H1 (cell line): ENCODE data around the gene DCHS1. TPM values are rescaled to one million over a fixed set of nuclear protein-coding genes. Genes with fewer than 3 reads are reported as not detected.

ENCODE experiments used
- CTCF ChIA-PET: fragments of 300-600 bp; sonication (Branson Sonifier 250); formaldehyde crosslinking; loops from one replicate; lab custom pipeline; 2021; ENCODE audit not compliant: partially characterized antibody; lab: Charles Lee
- POLR2A ChIA-PET: fragments of 300-600 bp; sonication (Branson Sonifier 250); formaldehyde crosslinking; loops from one replicate; lab custom pipeline; 2021; ENCODE audit warnings: inconsistent platforms; ENCODE audit not compliant: partially characterized antibody; lab: Charles Lee
- DNase-seq, 2 experiments: peaks; one replicate each; pipeline versions ENCODE4 v3.0.0 to v3.0.0-alpha.2; 2010 to 2022; ENCODE audit warnings: low spot score in 2 of 2, low read depth in 1 of 2, mixed read lengths in 1 of 2
- FAIRE-seq: peaks from 2 replicates; lab custom pipeline; 2011; peaks lifted over from hg19 to GRCh38; lab: Jason Lieb, UNC
- H2AFZ ChIP-seq: 2 replicates; pipeline ENCODE4 v1.8.1; 2012; ENCODE audit warnings: low read length, inconsistent platforms
- H2AK5ac ChIP-seq: 2 replicates; pipeline ENCODE4 v1.6.1; 2013; ENCODE audit warnings: low read depth, low read length
- H2BK120ac ChIP-seq: replicated peaks from 2 replicates; pipeline ENCODE3; 2013; ENCODE audit warnings: low read depth, low read length, inconsistent platforms
- H2BK12ac ChIP-seq: 2 replicates; pipeline ENCODE4 v1.6.1; 2013; ENCODE audit warnings: low read depth, low read length
- H2BK15ac ChIP-seq: 2 replicates; pipeline ENCODE4 v1.6.1; 2013; ENCODE audit warnings: low read length
- H2BK20ac ChIP-seq: 2 replicates; pipeline ENCODE4 v1.6.1; 2013; ENCODE audit warnings: low read length
- H2BK5ac ChIP-seq: 2 replicates; pipeline ENCODE4 v1.6.1; 2013; ENCODE audit warnings: low read depth, low read length
- H3K14ac ChIP-seq: 2 replicates; pipeline ENCODE4 v1.6.1; 2013; ENCODE audit warnings: inconsistent platforms; ENCODE audit not compliant: insufficient read length
- H3K18ac ChIP-seq: 2 replicates; pipeline ENCODE4 v1.6.1; 2013; ENCODE audit warnings: low read length; ENCODE audit errors: extremely low read depth
- H3K23ac ChIP-seq: 2 replicates; pipeline ENCODE4 v1.6.1; 2013; ENCODE audit warnings: inconsistent platforms; ENCODE audit not compliant: insufficient read length
- H3K23me2 ChIP-seq: 2 replicates; pipeline ENCODE4 v1.6.1; 2013; ENCODE audit warnings: low read depth, low read length
- H3K27ac ChIP-seq: 2 replicates; pipeline ENCODE4 v1.6.1; 2011; ENCODE audit warnings: low read depth, low read length, inconsistent platforms
- H3K27me3 ChIP-seq, 4 experiments: replicated peaks in 1 of 4; 1 replicate in 1 of 4; 2 replicates in 3 of 4; pipeline versions ENCODE4 v1.6.1 to v1.8.1; 2011 to 2013; ENCODE audit warnings: low read length in 3 of 4, mild to moderate bottlenecking in 3 of 4, inconsistent platforms in 2 of 4, mixed read lengths in 2 of 4, moderate library complexity in 1 of 4; ENCODE audit not compliant: control insufficient read depth in 3 of 4, insufficient read depth in 3 of 4; ENCODE audit errors: extremely low read depth in 1 of 4
- H3K36me3 ChIP-seq, 4 experiments: 2 replicates each; pipeline versions ENCODE4 v1.6.1 to v1.8.1; 2011 to 2013; ENCODE audit warnings: mild to moderate bottlenecking in 4 of 4, low read length in 3 of 4, moderate library complexity in 2 of 4, control low read depth in 1 of 4, inconsistent platforms in 1 of 4; ENCODE audit not compliant: insufficient read depth in 4 of 4, control insufficient read depth in 2 of 4
- H3K4ac ChIP-seq: replicated peaks from 2 replicates; pipeline ENCODE3; 2013; ENCODE audit warnings: low read length, low read depth, mixed read lengths, inconsistent platforms; ENCODE audit not compliant: insufficient read length
- H3K4me1 ChIP-seq, 4 experiments: replicated peaks in 1 of 4; 1 replicate in 1 of 4; 2 replicates in 3 of 4; pipeline versions ENCODE4 v1.6.1 to v1.8.1; 2011 to 2013; ENCODE audit warnings: low read length in 3 of 4, inconsistent platforms in 2 of 4, mixed read lengths in 1 of 4; ENCODE audit not compliant: insufficient read depth in 4 of 4, control insufficient read depth in 3 of 4
- H3K4me2 ChIP-seq, 2 experiments: 2 replicates each; pipeline versions ENCODE4 v1.6.1 to v1.8.1; 2011 to 2013; ENCODE audit warnings: low read depth in 2 of 2, low read length in 2 of 2, control low read depth in 1 of 2, inconsistent platforms in 1 of 2, mild to moderate bottlenecking in 1 of 2; ENCODE audit not compliant: insufficient read depth in 1 of 2
- H3K4me3 ChIP-seq, 4 experiments: fragments of 200-600, 300-600 bp in 1 of 4; sonication (generic), shearing (Covaris generic), sonication (Bioruptor Twin) in 1 of 4; 2 replicates each; pipeline versions ENCODE4 v1.5.1 to v1.8.1; 2011 to 2016; ENCODE audit warnings: low read length in 4 of 4, low read depth in 3 of 4, control low read depth in 2 of 4, inconsistent platforms in 2 of 4, mild to moderate bottlenecking in 2 of 4, mixed read lengths in 1 of 4, moderate library complexity in 1 of 4; ENCODE audit not compliant: insufficient read depth in 2 of 4; ENCODE audit errors: extremely low read depth in 1 of 4
- H3K56ac ChIP-seq: replicated peaks from 2 replicates; pipeline ENCODE3; 2013; ENCODE audit warnings: low read depth, mild to moderate bottlenecking, mixed read lengths, low read length, inconsistent platforms; ENCODE audit not compliant: insufficient read length
- H3K79me1 ChIP-seq: 2 replicates; pipeline ENCODE4 v1.6.1; 2013; ENCODE audit warnings: low read depth, low read length, control low read depth
- H3K79me2 ChIP-seq, 2 experiments: 2 replicates each; pipeline versions ENCODE4 v1.6.1 to v1.8.1; 2012 to 2013; ENCODE audit warnings: low read length in 2 of 2, mild to moderate bottlenecking in 2 of 2, inconsistent platforms in 1 of 2; ENCODE audit not compliant: insufficient read depth in 2 of 2, control insufficient read depth in 1 of 2
- H3K9ac ChIP-seq, 4 experiments: replicated peaks in 1 of 4; 1 replicate in 1 of 4; 2 replicates in 3 of 4; pipeline versions ENCODE4 v1.6.1 to v1.8.1; 2011 to 2013; ENCODE audit warnings: low read depth in 3 of 4, low read length in 3 of 4, control low read depth in 2 of 4, mild to moderate bottlenecking in 2 of 4, moderate library complexity in 2 of 4, inconsistent platforms in 1 of 4; ENCODE audit errors: extremely low read depth in 1 of 4
- H3K9me3 ChIP-seq, 2 experiments: 2 replicates each; pipeline versions ENCODE4 v1.6.1 to v1.8.1; 2012 to 2013; ENCODE audit warnings: mild to moderate bottlenecking in 2 of 2, moderate library complexity in 2 of 2, control low read depth in 1 of 2, inconsistent platforms in 1 of 2, low read depth in 1 of 2, low read length in 1 of 2, mixed read lengths in 1 of 2; ENCODE audit not compliant: insufficient read depth in 2 of 2
- H4K20me1 ChIP-seq, 2 experiments: replicated peaks in 1 of 2; 2 replicates each; pipeline versions ENCODE3 to v1.8.1; 2011 to 2013; ENCODE audit warnings: inconsistent platforms in 2 of 2, low read length in 2 of 2, mild to moderate bottlenecking in 1 of 2; ENCODE audit not compliant: insufficient read depth in 2 of 2, control insufficient read depth in 1 of 2
- H4K5ac ChIP-seq: 2 replicates; pipeline ENCODE4 v1.6.1; 2013; ENCODE audit warnings: low read length, low read depth, mixed read lengths, inconsistent platforms; ENCODE audit not compliant: insufficient read length
- H4K8ac ChIP-seq: 2 replicates; pipeline ENCODE4 v1.8.0; 2013; ENCODE audit warnings: mild to moderate bottlenecking, moderate library complexity, low read length, inconsistent platforms; ENCODE audit not compliant: insufficient read depth; ENCODE audit errors: extremely low read depth
- H4K91ac ChIP-seq: replicated peaks from 2 replicates; pipeline ENCODE3; 2013; ENCODE audit warnings: low read length, mixed read lengths, inconsistent platforms; ENCODE audit not compliant: insufficient read length
- ASH2L ChIP-seq: fragments of 200-600, 300-600 bp; sonication (generic); IDR thresholded peaks from one replicate; pipeline ENCODE4 v1.7.1; 2017; ENCODE audit warnings: low read length
- EP300 ChIP-seq, 2 experiments: IDR thresholded peaks; 1 replicate in 1 of 2; 2 replicates in 1 of 2; pipeline ENCODE4 v1.6.1; 2011 to 2012; ENCODE audit warnings: low read depth in 2 of 2, low read length in 2 of 2, mild to moderate bottlenecking in 2 of 2, borderline replicate concordance in 1 of 2, inconsistent platforms in 1 of 2, moderate library complexity in 1 of 2
- RBBP5 ChIP-seq: IDR thresholded peaks from 2 replicates; pipeline ENCODE4 v1.7.1; 2012; ENCODE audit warnings: low read depth, mild to moderate bottlenecking, inconsistent platforms, low read length, moderate library complexity, borderline replicate concordance
- SIX5 ChIP-seq: IDR thresholded peaks from 2 replicates; pipeline ENCODE4 v1.6.1; 2011; ENCODE audit warnings: mild to moderate bottlenecking, low read depth, low read length
- SUZ12 ChIP-seq: fragments of 200-600 bp; sonication (generic); IDR thresholded peaks from 2 replicates; pipeline ENCODE4 v1.6.1; 2012; ENCODE audit warnings: mild to moderate bottlenecking, inconsistent platforms, low read length, moderate library complexity, mixed read lengths
- WGBS, 2 experiments: shearing (Covaris generic) in 1 of 2; methylation state at CpG; one replicate each; pipeline versions ENCODE4 v1.1.6 to v1.1.7; 2013 to 2015; ENCODE audit warnings: low lambda C conversion rate in 2 of 2, mixed read lengths in 2 of 2, inconsistent platforms in 1 of 2, low coverage in 1 of 2, missing lambda C conversion rate in 1 of 2; ENCODE audit not compliant: insufficient replicate concordance in 2 of 2, insufficient coverage in 1 of 2, insufficient read length in 1 of 2; ENCODE audit errors: extremely low coverage in 1 of 2, missing lambda C conversion rate in 1 of 2; 5-methylcytosine and 5-hydroxymethylcytosine counted together
- polyA plus RNA-seq, 7 experiments: library from polyadenylated mRNA; depleted of rRNA in 3 of 7; stranded (reverse) in 5 of 7; unstranded in 2 of 7; fragments of >200 nt in 5 of 7; fragments of 200-250 nt in 2 of 7; gene quantifications; 1 replicate in 5 of 7; 2 replicates in 1 of 7; 4 replicates in 1 of 7; pipeline versions ENCODE4 v1.2.1 to v1.2.3, GENCODE V29; 2011 to 2013; ENCODE audit warnings: missing spikeins in 2 of 7, mixed read lengths in 2 of 7
- total RNA-seq: library from RNA; stranded (reverse); fragmentation: NEBNext Ultra II Directional; extraction: Animal tissue kit (Norgen Biotek cat#: 25700); gene quantifications from 2 replicates; pipeline ENCODE4 v1.2.1, GENCODE V29; 2021

Gene DCHS1
- total and polyA plus RNA-seq, 2 of the 8 experiments (the other 6 are each of a cell fraction or from before 2014, with no cell fraction given): 8.2 to 10.5 TPM

- H3K14ac ChIP-seq: no peak overlapping the region
- 87% methylated on average over 3 of the region's 3 CpGs; no CpG with 5 or more reads in 1 of the 2 experiments for WGBS, 2 experiments
- no peaks in the 10 kb centered on the region for H3K79me1 ChIP-seq
- no peak overlapping the region for H3K18ac ChIP-seq
- no peak overlapping the region for H2AFZ ChIP-seq
- no peak overlapping the region for H3K56ac ChIP-seq
- peaks cover 0 to 7% (median 3%) of the 10 kb centered on the region in 4 experiments; a peak in 2 of 7 replicates for H3K4me1 ChIP-seq
- H4K8ac ChIP-seq: no peak overlapping the region
- H3K9ac ChIP-seq: no peak overlapping the region
- H2BK120ac ChIP-seq: no peak overlapping the region
- H4K91ac ChIP-seq: no peak overlapping the region
- DNase-seq (no peak), FAIRE-seq (no peak)
- H2BK15ac ChIP-seq: no peak overlapping the region
- no peaks in the 10 kb centered on the region for H3K79me2 ChIP-seq
- no peak overlapping the region for H3K4ac ChIP-seq
- no peak overlapping the region for H2BK20ac ChIP-seq
- CTCF ChIA-PET: no interaction called here
- no peak overlapping the region for H2AK5ac ChIP-seq
- H3K23ac ChIP-seq: no peak overlapping the region
- peaks cover 1 to 19% (median 17%) of the 10 kb centered on the region in 4 experiments for H3K27me3 ChIP-seq
- no peak overlapping the region for H3K27ac ChIP-seq
- no peaks in the 10 kb centered on the region for H3K36me3 ChIP-seq
- POLR2A ChIA-PET: interaction anchor here (0.7 kb wide), 1 partner anchor 10 kb away, joined by 3 read pairs; no protein-coding TSS in a partner anchor
- no peak overlapping the region for H3K4me3 ChIP-seq
- H2BK12ac ChIP-seq: no peak overlapping the region
- H3K23me2 ChIP-seq: peaks cover 7% of the 10 kb centered on the region
- TF ChIP-seq SIX5: no peak
- no peak for TF ChIP-seq ASH2L
- no peak for TF ChIP-seq RBBP5
- no peak for TF ChIP-seq SUZ12
- TF ChIP-seq EP300 (IDR thresholded peaks at IDR 0.05; ENCODE audit: borderline replicate concordance in 1 of 2, low read depth in 2 of 2, low read length in 2 of 2): no peak
- no peaks in the 10 kb centered on the region for H4K20me1 ChIP-seq
- H4K5ac ChIP-seq: no peak overlapping the region
- no peak overlapping the region for H2BK5ac ChIP-seq
- no peaks in the 10 kb centered on the region for H3K9me3 ChIP-seq
- H3K4me2 ChIP-seq: no peak overlapping the region
Measured at GRCh38 chr11:6660712-6661111, 5.1 kb upstream of the DCHS1 start.
